AG09309 (cell line): ENCODE measurements around the gene ZNF280D.

ENCODE experiments used
- DNase-seq: peaks from one replicate; pipeline ENCODE4 v3.0.0-alpha.2; 2010; ENCODE audit warnings: low read depth
- H3K4me3 ChIP-seq: 2 replicates; pipeline ENCODE4 v1.5.1; 2011; ENCODE audit warnings: mild to moderate bottlenecking, low read depth, low read length, moderate library complexity; ENCODE audit not compliant: control insufficient read depth
- CTCF ChIP-seq: IDR thresholded peaks from 2 replicates; pipeline ENCODE4 v1.5.1; 2011; ENCODE audit warnings: mild to moderate bottlenecking, low read depth, low read length, inconsistent platforms; ENCODE audit not compliant: insufficient read depth, control insufficient read depth; ENCODE audit errors: missing control alignments

The ZNF280D gene

GRCh38 chr15:56698270-56698669, 35.0 kb downstream of the ZNF280D start:
- H3K4me3 ChIP-seq: no peak overlapping the region
- no peak for TF ChIP-seq CTCF
- DNase-seq: no peak

- no peak for DNase-seq
- TF ChIP-seq CTCF: no peak
- no peak overlapping the region for H3K4me3 ChIP-seq
These were observed 39.5 kb downstream of the ZNF280D start for GRCh38 chr15:56693761-56694160.

GRCh38 chr15:56690733-56691132, 42.6 kb downstream of the ZNF280D start:
- TF ChIP-seq CTCF: no peak
- no peak overlapping the region for H3K4me3 ChIP-seq
- DNase-seq: no peak

- no peak for DNase-seq
- H3K4me3 ChIP-seq: no peak overlapping the region
- no peak for TF ChIP-seq CTCF
These were observed 49.4 kb downstream of the ZNF280D start for GRCh38 chr15:56683908-56684307.

- no peak for TF ChIP-seq CTCF
These were observed 52.2 kb downstream of the ZNF280D start for GRCh38 chr15:56681113-56681512.

GRCh38 chr15:56679225-56679624, 54.1 kb downstream of the ZNF280D start:
- no peak overlapping the region for H3K4me3 ChIP-seq
- no peak for TF ChIP-seq CTCF
- no peak for DNase-seq

More at GRCh38 chr15:56681113-56681512, 52.2 kb downstream of the ZNF280D start:
- DNase-seq: no peak
- H3K4me3 ChIP-seq: no peak overlapping the region

- no peak overlapping the region for H3K4me3 ChIP-seq
- no peak for DNase-seq
- no peak for TF ChIP-seq CTCF
These were observed 54.7 kb downstream of the ZNF280D start for GRCh38 chr15:56678571-56678970.
